Liver (tissue), 3 donors: Measurements from ENCODE around the gene COMMD2.

Experiments
- CTCF ChIP-seq: fragments of 150-350 bp; IDR thresholded peaks from 2 replicates; pipeline ENCODE4 v1.5.1; 2017; ENCODE audit warnings: improper control_type of control experiment, low read depth, low read length; ENCODE audit not compliant: missing input control
- MAX ChIP-seq: IDR thresholded peaks from 2 replicates; pipeline ENCODE4 v1.6.1; 2016; ENCODE audit warnings: antibody characterized with exemption
- TAF1 ChIP-seq: conservative IDR thresholded peaks from 2 replicates; pipeline ENCODE4 v1.6.1; 2016; ENCODE audit warnings: antibody characterized with exemption, mild to moderate bottlenecking
- ZBTB33 ChIP-seq: IDR thresholded peaks from 2 replicates; pipeline ENCODE4 v1.6.1; 2016; ENCODE audit warnings: antibody characterized with exemption
- donor health status: healthy.
- donor health status: healthy.

GRCh38 chr3:149801195-149801594 lies 48.9 kb upstream of the COMMD2 start:
- no peak for TF ChIP-seq MAX
- no peak for TF ChIP-seq CTCF
- no peak for TF ChIP-seq TAF1
- TF ChIP-seq ZBTB33 = no peak
